GM19452 (cell line): ENCODE data around the gene FBXL4.

Source experiments
- ATAC-seq: cut with Tn5 transposase; IDR thresholded peaks from one replicate; pipeline ENCODE4 v1.9.1; 2021; ENCODE audit not compliant: unreplicated experiment

The FBXL4 gene

DNA sequence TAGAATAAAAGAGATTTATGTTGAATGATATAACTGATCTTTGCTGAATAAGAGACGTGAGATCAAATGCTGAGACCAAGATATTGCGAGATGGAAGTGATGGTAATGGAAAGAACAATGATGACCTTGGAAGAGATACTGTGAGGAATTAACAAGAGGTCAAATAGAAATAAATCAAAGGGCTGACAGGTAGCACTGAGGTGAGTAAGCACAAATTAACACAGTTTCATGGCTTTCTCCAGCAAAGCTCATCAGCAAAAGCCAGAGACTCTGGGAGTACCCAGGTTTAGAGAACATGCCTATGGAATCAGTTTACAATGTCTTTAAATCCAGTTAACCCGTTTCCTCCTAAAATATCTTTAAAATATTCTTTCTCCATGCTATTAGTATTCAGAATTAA, 60.1 kb downstream of the FBXL4 start:
- no peak for ATAC-seq

DNA sequence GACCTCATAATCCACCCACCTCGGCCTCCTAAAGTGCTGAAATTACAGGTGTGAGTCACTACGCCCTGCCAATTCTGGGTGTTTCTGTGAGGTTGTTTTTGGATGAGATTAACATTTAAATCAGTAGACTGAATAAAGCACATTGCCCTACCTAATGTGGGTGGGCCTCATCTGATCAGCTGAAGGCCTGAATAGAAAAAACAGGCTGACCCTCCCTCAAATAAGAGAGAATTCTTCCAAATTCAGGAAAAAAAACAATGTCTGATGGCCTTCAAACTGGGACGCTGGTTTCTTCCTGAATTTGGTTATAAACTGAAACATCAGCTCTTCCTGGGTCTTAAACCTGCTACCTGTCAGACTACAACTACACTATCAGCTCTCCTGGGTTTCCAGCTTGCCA, 62.4 kb downstream of the FBXL4 start:
- ATAC-seq: no peak

DNA sequence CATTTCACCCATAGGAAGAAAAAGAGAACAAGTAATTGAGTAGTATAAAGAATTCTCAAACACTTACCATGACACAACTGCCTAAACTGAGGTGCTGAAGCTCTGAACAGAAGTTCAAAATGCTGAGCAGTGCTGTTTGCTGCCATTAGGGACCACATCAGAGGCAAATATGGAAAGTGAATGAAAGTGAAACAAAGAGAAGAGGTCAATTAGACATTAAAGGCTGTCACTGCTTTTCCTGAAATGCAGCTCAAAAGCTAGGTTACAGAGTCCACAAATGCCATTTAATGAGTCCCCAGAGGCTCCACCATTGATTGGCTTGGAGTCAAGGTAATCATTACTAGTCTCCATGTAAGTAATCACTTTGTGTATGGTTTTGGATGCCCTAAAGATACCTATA, 67.3 kb downstream of the FBXL4 start:
- ATAC-seq: peak; percentile 96

DNA sequence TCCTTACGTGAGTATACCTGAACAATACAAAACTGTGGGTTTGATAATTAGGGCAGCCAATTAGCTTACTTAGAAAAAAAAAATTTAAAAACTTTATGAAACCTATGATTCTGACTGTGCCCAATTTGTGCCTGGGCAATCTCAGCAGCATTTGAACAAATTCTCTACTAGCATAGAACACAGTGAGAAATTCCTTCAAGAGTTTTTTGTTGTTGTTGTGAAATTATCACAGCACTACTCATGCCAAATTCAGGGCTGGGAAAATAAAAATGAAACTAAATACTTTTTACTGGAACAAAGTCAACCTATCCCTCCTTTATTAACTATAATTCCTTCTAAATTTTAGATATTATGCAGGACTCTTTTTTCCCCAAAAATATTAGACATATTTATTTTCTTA, 70.5 kb downstream of the FBXL4 start:
- no peak for ATAC-seq

DNA sequence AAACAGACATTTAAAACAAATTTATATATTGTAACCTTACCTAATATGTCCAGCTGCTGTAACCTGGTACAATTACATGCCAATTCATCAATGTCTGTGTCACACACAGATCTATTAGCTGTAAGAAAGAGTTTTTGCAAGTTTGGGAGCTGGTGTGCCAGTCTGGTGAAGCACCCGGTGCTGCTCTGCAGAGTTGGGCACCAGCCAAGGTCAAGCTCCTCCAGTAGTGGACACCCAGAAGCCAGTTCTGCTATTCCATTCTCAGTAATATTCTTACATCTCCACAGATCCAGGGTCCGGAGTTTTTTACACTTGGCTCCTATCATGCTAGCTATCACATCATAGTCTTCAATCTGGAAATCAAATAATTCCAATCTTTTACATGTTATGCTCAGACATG, 72.4 kb downstream of the FBXL4 start:
- ATAC-seq: no peak

DNA sequence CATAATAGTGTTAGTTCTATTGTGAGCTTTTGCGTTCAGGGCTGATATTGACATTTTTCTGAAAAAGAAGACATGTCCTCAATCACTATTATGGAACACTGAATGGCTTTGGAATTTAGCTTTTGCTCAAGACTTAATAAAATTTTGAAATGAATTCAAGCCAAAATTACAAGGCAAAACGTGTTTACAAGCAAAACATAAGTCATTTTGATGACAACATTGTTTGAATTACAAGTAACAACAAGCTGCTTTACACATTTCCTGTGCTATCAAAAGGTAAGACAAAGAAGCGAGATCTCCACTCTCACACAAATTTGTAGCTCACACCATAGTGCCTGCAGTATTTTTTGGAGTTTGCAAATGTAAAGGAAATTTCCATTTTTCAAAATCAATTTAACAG, 75.9 kb downstream of the FBXL4 start:
- ATAC-seq: no peak

DNA sequence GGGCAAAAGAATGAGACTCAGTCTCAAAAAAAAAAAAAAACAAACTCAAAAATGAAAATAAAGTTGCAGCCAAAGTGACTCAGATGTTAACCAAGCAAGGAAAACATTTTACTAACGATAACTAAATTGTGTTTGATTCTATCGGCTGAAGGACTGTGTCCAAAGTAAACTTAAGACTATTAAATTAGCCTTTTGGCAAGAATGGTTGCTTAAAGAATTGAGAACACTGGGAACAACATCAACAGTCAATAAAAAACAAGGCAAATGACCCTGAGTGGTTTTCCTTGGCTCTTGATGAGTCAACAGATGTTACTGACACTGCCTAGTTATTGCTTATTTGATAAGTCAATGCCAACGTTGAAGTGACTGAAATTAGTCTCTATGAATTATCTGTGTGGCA, 76.7 kb downstream of the FBXL4 start:
- no peak for ATAC-seq

DNA sequence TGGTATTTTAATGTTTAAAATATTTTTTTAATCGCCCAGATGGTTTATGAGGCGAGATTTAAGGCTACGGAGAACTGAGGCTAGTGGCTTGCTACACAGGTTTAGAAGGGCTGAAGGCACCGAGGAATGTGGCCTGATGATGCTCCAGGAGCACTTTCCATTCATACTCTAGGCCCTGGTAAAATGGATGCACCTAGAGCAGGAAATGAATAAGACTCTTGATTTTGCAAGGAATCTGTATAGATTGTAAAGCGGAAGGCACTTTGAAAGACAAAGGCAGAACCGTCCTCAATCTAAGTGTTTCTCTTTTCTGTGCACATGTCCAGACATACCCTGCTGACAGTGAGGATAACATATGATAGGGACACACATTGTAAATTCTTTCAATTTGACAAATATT, 83.2 kb downstream of the FBXL4 start:
- no peak for ATAC-seq

DNA sequence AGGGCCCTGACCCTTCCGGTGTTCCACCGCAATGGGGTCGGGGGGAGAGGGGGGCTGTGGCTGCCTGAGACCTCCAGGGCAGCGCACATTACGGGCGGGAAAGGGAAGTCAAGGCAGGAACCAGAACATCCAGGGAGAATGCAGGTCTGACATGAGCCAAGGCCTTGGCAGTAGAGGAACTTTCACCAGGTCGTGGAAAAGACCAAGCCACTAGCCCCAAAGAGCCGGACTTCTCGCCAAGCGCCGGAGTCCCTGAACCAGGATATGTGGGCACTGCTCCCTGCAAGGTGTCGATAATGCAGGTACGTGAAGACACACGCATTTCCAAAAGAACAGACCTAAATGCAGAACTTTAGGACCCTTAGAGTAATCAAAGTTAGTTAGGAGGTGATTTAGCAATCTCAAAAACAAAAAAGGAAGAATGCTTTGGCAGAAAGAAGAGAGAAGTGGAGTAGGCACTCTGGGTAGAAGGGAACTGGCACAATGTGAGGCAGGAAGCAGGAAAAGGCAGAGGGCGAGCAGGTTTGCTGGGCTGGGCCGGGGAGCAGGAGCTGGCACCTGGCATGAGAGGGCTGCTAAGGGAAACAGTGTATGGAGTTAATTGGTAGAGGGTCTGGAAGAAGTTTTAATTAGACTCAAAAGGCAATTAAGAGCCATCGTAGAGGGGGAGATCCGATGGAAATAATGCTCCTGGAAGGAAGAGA, 99.1 kb downstream of the FBXL4 start:
- ATAC-seq: no peak

DNA sequence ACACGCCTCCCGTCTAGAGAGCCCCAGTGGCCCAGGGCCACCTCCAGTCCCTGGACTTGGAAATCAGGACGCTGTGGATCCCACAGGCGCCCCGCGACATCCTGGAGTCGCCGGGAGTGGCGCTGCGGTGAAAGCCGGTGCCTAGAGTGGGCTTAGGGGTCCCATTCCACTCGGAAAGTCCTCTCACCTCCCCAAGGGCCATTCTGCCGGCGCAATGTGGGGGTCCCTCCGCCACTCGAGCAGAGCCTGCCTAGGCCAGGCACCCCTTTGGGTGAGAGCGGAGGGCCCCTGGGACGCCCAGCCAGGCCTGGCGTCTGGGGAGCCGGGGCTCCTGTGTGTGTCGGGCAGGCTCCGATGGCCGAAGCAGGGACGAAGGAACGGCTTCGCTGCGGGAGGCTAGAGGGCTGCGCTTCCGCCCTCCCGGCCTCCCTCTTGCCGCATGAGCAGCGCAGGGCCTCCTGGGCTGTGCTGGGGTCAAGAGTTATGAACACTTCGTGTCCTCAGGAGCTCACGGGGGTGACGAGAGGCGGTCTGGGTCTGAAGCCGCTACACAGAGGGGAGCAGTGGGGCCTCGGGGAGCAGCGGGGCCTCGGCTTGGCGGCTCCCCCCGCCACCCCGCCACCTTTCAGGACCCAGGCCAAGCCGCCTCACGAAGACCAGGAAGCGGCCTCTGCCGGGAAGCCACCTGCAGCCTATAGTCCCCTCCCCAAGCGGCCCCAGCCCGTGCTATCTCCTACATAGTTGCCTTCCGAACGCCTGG, 99.8 kb downstream of the FBXL4 start:
- peak; percentile 53 for ATAC-seq

DNA sequence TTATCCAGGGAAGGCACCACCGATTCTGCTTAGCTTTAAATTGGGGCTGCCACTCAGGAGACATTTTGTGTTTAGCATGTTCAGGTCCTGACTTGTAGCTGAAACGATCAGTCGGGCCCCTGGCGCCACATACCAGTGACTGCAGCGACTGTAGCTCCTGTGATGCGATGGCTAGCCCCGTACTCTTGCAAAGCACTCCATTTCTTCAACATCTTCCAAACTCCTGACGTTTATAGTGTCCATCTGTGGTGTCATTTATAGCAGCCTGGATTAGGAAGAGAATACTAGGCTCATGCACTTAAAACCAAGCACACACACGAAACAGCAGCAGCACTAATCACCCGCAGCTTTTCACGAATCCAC, 100.3 kb downstream of the FBXL4 start:
- no peak for ATAC-seq

DNA sequence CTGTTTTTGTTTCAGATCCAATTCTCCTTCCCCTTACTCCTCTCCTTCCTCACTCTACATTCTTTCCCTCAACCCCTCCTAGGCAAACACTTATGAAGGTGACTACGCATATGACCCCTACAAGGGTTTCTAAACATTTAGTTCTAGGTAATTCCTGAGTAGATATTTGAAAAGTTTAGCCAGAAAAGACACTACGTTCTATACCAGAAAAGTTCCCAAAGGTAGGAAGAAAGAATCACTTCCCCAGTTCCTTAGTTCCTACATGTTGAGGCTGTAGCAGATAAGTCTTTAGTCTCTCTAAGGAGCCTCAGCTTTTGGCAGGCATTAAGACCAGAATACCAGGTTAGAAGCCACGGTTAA, 101.7 kb downstream of the FBXL4 start:
- no peak for ATAC-seq

DNA sequence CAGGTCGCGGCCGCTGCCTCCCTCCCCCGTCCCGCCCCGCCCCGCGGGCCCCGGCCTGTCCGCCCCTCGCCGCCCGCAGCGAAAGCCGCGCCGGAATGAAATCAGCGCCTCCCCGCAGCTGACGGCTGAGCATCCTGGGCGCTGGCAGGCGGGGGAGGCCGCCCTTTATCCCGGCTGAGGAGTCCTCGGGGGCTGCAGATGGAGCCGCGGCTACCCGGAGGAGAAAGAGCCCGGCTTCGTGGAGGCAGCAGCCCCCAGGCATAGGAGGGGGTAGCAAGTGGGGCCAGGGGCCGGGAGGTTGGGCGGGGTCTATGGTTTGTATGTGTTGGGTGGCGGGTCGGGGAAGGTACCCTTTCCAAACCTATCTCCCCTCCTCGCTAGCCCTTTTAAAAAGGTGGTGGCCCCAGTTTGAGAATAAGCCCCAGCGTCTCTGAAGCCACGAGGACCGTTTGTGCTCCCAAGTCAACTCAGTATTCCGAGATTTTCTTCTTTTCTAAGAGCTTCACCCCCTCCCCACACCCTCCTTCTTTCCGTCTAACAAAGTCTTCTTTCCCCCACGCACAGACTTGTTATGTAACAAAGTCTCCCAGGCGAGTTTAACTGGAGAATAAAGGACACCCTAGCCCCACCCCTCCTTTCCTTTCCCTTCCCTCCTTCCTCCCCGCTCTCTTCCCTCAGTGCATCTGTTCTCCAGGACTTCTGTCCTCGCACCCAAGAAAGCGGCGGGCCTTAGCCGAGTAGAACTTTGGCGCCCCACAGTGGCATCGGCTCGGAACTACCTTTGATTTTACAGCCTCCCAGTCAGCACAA, 102.3 kb downstream of the FBXL4 start:
- ATAC-seq: peak; percentile 46

DNA sequence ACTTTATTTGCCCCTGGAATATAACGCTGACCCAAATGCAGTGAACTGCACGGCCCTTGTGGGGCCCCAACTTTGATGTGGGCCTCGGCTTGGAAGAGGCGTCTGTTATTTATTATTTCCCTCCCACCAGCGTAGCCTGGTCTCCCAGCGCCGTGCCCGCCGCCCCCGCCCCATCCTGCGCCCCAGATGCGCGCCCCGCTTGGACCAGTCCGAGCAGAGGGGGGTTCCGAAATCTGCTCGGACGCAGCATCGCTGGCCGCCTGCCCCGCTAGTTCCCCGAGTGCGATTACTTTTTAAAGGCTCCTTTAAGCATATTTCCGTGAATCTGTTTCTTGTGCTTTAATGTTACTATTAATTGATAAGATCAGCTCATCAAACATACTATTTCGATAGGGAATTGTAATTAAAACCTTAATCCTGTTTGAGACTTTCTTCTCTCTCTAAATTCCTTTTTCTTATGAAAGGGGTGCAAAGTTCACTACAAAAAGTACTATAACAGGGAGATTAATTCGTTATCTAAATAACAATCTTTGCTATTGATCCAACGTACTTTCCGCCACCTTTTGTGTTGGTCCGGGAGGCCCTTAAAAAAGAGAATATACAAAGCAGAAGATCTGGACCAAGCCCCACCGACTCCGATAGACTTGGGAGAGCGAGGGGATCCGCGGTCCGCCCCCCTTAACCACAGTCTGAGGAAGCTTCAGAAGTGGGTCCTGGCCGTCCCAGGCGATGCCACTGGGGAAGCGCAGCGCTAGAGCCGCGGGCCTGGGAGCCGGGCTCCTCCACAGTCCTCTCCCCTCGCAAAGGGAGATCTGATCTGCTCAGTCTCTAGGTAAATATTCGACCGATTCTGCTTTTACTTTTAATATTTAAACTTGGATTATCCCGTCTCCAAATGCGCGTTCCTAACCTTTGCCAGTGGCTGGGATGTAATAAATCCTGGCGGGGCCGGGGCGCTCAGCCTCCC, 103.2 kb downstream of the FBXL4 start:
- no peak for ATAC-seq

DNA sequence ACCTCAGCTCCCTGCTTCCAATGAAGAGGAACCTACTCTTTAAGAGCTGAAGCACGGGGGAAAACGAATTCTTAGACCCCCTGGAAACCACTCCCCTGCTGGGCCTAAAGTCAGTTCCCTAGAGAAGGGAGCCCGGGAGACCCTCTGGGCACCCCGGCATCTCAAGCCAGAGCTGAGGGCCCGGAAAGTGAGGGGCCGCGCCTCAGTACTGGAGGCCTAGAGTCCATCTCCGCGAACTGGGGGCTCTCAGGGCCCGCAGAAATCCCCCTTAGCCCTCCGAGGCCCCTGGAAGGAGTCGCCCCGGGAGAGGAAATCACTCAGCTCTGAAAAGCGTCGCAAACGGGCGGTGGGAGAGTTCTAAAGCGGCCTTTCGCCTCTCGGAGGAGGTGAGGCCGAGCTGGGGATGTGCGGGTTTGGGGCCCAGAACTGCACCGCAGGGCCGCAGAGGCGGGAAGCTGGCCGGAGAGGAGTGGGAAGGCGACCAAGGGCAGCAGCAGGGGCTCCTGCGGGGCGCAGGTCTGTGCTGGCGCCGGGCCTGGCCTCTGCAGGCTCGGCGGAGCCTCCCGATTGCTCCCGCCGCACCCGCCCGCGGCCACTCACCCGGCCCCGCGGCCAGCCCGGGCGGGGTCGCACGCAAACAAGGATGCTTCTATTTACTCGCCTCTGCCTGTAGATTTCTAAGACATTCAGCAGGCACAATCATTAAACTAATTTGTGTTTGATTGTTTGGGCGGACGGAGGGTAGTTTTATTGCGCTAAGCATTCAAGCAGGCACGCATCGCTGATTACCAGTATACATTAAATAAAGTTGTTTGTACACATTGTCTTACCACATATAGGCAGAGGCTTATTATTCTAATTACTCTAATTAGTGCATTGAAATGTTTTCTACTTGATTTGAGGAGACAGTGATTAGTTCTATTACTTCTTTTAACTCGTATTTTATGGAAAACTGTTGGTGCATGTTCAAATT, 104.2 kb downstream of the FBXL4 start:
- ATAC-seq: no peak

DNA sequence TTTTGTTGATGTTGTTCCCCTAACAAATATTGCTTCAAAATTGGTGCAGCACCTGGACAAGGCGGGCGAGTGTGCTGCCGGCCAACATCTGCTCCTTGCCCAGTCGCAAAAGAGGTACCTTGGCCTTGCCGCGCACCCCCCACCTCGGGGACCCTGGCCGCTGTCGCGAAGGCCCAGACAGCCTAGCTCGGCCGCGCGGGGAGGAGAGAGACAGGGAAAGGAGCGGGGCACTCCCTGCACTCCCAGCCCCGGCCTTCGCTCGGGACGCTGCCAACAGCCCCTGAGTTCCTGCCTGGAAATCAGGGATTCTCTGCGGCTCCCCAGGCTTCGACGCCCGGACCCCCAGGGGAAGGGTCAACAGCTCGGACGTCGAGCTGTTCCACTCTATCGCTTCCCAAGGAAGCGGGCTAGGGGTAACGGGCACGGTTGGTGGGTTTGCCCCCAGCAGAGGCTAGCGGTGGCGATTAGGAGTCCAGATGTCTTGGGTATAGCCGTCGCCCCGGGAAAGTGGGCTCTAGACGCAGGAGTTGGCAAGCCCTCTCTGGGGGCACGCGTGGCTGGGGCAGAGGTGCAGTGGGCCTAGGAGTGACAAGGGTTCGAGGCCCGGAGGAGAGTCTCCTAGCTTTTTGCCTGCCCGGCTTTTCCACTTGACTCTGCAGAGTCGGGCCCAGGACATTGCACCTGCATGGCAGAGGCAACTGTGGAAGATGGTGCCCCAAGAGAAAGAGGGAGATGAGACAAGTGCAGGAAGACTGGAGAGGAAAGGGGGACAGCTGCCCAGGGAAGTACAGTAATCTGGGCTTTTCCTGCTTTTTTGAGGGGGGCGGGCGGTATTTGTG, 105.2 kb downstream of the FBXL4 start:
- no peak for ATAC-seq

DNA sequence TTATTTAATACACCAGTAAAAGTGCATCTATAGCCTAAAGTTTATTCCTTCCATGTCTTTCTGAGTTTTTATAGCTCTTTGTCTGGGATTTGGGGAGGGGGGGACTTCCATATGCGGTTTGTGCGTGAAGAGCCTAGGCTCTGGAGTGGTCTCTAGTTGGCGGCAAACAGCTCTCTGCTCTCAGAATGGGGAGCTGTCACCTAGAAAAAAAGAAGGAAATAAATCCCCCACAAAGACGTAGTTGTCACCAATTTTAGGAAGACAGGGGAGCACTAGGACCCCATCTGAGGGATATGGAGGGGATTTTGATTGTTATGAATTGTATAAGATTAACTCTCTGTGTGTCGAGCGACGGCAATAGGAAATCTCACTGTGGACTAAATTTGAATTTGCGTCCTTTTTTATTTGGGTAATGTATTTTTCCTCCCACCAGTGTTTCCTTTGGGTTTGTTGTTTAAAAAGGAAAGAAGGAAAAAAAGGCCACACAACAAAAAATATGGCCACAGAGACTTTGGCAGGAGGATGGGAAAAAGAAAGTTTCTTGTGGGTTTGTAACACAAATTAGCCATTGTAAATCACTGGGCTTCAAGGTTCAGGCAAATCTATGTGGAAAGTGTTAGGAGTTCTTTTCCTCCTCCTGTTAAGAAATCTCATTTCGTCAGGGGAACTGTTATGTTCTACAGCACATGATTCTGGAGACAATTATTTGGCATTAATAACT, 106.0 kb downstream of the FBXL4 start:
- ATAC-seq: no peak

DNA sequence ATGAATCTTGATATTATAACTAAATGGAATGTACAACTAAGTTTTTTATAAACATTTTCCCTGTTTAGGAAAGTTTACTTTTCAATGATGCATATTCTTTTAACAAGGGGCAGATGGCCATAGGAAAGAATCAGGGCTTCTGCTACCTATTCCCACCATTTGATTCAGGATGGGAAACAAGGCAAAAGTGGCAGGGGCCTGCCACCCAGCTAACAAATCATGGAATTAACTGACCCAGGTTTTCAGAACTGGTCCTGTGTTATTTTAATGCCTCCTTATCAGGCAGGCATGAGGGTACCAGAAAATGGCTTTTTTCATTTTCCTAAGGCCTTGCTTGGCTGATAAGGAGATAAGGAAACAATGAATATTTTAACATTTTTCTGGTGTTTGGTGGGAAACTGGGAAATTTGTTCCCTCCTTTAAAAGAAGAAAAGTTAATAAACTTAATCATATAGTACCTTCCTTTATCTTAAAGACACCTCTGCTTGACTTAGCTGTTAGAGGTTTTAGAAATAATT, 106.7 kb downstream of the FBXL4 start:
- ATAC-seq: no peak
